NK-92 (cell line): ENCODE results near the gene SETD3.

ENCODE experiments used
- DNase-seq: peaks from one replicate; lab custom pipeline; 2025; ENCODE audit not compliant: unreplicated experiment; lab: John Stamatoyannopoulos, UW

Gene SETD3

DNA sequence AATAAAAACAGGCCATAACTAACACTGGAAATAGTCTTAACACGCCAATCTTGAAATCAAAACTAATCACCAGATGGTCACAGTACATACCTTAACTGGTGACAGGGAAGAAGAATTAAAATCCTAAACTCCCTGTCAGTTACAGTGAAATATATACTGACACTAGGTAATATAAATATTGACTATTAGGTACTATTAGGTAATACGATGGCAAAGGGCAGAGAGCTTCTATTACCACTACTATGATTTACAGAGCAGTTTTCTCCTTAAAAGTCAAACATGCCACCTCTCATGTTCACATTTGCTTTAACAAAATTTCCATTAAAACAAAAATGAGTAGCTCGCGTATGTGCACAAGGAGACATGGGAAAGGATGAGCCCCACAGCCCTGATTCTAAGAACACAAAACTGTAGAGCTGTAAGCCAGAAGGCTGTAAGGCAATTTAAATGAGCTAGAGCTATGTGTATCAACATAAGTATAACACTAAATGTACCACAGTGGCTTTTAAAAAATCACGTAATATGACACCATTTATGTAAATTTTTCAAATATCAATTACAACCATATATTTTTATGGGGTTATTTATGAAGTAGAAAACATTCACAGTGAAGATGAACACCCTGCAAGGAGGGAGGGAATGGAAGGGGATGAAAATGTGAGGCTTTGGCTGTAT lies 19.1 kb downstream of the SETD3 start:
- no peak for DNase-seq

DNA sequence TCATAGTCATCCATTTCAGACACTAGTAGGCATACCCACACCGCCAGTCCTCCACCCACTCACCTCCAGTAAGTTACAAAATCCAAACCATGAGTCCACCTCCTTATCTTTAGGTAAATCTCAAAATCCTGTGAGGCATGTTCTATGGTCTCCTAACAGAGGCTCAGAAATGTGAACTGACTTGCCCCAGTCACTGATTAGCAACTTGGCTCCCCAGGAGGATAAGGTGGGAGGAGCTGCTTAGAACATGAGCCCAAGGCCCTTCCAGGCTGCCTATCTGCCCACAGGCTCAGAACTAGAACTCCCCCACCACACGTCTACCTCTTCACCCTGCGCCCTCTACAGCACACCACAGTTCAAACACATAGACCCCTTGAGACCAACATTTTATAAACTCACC lies 19.9 kb downstream of the SETD3 start:
- no peak for DNase-seq

GRCh38 chr14:99459481-99460100 lies 21.1 kb downstream of the SETD3 start:
- no peak for DNase-seq

GRCh38 chr14:99454246-99454645 lies 26.4 kb downstream of the SETD3 start:
- DNase-seq: no peak

DNA sequence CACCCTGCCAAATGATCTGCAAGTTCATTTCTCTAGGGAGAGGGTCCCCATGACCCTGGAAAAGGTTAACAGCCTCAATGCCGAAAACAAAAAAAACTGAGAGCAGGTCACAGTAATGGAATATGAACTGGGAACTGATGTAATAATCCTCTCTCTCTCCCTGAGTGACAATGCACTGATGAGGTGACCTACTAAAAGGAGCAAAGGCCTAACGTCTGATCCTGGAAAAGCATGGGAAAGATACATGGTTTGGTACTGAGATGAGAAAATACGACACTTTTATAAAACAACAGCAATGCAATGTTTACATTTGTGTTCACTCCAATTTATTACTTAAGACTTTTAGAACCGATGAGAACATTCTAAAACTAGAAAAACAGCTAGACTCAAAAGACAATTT lies 27.7 kb downstream of the SETD3 start:
- no peak for DNase-seq

DNA sequence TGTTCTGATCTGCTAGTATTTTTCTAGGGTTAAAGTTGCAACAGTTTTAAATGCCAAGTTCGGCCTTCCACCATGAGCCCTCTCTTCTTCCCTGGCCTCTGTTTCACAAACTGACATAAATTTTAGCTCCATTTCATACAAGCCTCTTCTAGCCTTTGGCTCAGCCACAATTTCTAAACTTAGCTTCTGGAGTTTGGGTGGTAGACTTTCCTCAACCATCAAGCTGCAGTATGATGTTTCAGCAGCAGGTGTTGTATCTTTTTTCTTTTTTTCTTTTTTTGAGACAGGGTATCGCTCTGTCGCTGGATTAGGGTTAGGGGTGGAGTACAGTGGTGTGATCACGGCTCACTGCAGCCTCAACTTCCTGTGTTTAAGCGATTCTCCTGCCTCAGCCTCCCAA lies 29.4 kb downstream of the SETD3 start:
- no peak for DNase-seq

DNA sequence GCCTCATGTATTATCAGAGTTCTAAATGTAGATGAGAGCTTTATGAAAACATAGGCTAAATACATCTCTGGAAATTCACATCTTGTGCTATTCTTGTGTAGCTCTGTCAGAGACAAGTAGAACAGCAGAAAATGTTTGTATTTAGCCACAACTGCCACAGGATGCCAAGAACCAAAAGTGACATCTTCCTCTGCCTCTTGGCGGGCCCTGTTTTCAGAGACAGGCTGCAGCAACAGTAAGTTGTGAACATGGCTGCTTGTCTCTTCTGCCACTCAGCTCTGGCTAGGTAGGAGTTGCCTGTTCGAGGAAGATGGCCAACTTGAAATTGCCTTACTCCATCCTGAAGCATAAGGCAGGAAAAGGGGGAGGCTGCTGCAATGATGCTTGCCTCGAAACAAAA lies 30.4 kb downstream of the SETD3 start:
- no peak for DNase-seq

- DNase-seq: no peak
Measured at GRCh38 chr14:99447739-99448138, 32.9 kb downstream of the SETD3 start.

GRCh38 chr14:99445931-99446330 lies 34.7 kb downstream of the SETD3 start:
- DNase-seq: no peak

GRCh38 chr14:99441918-99442317 lies 38.7 kb downstream of the SETD3 start:
- DNase-seq: no peak

DNA sequence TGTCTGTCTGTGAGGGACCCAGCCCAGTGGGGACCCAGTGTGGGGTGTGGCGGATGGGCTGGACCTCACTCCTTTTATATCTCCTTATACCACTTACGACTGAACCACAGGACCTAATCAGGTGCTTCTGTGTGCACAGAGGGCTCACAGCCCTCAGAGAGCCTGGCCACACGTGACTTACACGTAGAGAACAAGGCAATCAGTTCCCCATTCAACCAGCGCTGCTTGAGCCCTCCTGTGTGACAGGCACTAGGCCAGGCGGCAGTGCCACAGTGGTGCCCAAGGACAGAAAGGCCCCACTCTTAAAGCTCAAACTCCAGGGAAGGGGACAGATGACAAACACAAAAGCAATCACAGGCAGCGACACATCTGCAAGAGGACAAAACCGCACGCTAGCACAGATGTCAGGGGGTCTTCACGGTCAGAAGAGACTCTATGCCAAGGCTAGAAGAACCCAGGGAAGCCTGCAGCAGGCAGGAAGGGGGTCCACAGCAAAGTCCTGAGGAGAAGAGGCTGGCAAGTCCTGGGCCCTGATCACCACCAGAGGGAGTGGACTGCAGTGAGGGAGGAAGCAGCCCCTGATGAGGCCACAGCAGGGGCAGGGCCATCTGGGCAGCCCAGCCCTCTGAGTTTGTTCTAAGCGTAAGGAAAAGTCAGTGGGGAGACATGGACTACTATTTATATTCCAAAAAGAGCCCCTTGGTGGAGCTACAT lies 39.3 kb downstream of the SETD3 start:
- DNase-seq: no peak

DNA sequence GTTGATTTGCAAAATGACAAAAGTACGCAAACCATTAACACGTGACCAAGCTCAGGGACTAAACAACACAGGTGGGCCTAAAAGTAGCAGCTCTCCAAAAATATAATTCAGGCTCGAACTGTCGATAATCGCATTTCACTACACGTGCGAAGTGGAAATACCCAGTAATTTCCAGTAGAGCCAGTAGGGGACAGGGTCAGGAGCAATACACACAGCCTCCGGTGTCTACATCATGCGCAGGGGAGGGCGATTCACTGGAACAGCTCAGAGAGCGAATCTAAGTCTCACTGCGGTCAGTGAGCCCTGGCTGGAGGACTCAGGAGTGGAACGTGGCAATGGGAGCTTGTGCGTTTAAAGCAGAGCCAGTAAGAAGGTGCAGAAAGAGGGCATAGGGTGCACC lies 40.4 kb downstream of the SETD3 start:
- DNase-seq: no peak

- no peak for DNase-seq
Measured at GRCh38 chr14:99437706-99438105, 43.0 kb downstream of the SETD3 start.

- no peak for DNase-seq
Measured at GRCh38 chr14:99436247-99437180, 44.1 kb downstream of the SETD3 start.

DNA sequence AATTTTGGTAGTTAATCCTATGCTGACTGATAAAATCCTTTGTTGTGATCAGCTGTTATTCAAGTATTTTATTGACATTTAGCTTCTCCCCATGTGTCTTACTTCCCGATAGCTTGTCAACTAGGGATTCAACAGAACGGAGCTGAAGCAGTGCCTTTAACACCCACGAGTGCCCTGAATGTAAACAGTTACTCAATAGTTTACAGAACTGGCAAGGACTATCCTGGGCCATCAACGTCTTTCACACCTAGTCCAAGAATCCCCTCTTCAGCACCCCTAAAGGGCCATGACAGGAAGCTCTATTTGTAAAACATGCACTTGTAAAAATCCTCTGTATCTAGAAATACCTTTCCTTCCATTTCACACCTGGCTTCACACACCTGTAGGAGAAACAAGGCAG lies 45.3 kb downstream of the SETD3 start:
- no peak for DNase-seq

- DNase-seq: no peak
Measured at GRCh38 chr14:99432485-99432884, 48.2 kb downstream of the SETD3 start.

DNA sequence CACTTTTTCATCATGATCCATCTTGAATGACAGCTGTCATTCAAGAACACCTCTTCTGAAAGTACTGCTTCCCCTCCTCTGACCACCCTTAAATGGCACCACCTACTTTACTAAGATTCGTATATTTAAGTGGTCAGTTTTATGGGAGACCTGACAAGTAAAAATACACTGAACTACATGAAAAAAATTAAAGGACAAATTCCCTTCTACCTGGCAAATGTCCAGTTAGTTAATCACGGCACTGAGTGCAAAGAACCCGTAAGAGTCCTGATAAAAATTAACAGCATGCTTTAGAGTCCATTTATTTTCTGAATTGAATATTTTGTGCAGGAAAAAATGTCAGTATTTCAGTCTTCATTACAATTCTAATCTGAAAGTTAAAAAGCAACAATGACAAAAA lies 48.7 kb downstream of the SETD3 start:
- DNase-seq: no peak

DNA sequence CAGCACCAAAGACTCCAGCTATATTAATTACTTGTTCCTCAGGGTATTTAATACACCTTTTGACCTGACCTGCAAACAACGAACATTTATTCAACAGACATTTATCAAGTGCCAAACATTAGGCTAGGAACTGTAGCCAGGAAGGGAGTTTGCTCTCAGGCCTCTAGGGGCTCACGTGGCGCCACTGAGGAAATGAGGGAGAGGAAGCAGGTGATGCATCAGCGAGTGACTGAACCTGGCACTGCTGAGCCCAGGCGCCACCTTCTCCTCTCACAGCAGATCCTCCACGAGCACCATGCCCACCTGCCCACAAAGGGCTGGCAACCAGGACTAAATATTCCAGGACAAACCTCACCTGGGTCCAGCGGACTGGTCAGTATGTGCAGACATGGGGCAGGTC lies 50.2 kb downstream of the SETD3 start:
- DNase-seq: no peak

- DNase-seq: no peak
Measured at GRCh38 chr14:99427632-99428300, 52.9 kb downstream of the SETD3 start.

DNA sequence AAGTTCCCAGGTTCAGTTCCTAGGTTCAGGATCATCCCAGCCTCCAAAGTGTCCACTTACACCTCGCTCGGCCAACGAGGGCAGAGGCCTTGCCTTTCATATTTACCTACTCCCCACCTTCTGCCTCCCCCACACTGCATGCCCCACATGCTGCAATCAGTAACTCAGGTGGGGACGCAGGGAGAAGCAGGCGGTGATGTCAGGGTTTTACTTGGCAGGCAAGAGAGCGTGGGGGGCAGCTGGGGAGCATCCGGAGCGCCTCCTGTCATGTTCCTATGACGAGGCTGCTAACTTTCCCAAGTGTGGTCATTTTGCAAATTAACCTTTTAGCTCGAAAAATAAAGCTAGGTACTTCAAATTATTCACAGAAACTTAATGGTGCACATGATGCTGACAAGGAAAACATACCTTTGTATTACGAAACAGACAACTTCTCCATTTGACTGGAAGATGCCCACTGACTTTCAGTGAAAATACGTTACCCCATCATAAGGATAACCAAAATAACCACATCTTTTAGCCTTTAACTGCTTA lies 53.8 kb downstream of the SETD3 start:
- DNase-seq: no peak

DNA sequence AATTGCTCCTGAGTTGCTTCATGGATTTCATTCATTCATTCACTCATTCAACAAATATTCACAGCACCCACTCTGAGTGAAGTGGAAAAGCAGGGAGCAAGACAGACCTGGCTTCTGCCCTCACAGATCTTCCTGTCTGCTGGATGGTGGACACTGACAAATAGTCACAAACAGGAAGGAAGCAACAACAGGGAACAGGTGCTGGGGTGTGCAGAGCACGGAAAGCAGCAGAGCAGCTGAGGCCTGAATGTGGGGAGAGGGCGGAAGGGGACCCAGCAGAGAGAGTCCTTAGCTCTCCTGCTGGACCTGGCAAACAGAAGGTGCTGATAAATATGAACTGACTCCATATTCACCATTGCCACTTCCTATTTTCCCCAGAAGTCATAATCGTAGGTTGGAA lies 54.4 kb downstream of the SETD3 start:
- DNase-seq: no peak
